Upper lobe of left lung (tissue), 6 donors: ENCODE results near the gene GRM5. TPM values are rescaled to one million over a fixed set of nuclear protein-coding genes. Genes with fewer than 3 reads are reported as not detected.

ENCODE experiments used
- ATAC-seq, 2 donors: fragments of 200-7000 bp; cut with Tn5 transposase; one replicate each; pipeline ENCODE4 v1.9.1; 2022; ENCODE audit warnings: mild to moderate bottlenecking in 2 of 2, moderate library complexity in 2 of 2; ENCODE audit not compliant: low FRiP score in 2 of 2
- DNase-seq, 2 donors: peaks; one replicate each; pipeline ENCODE4 v3.0.0-alpha.2; 2019 to 2020
- H3K27ac ChIP-seq, 4 donors: fragments of 200-600 bp; sonication (generic); one replicate each; pipeline ENCODE4 v1.5.1; 2016 to 2019
- H3K27me3 ChIP-seq, 4 donors: fragments of 200-600 bp; sonication (generic); one replicate each; pipeline ENCODE4 v1.5.1; 2017 to 2019
- H3K36me3 ChIP-seq, 4 donors: fragments of 200-600 bp; sonication (generic); one replicate each; pipeline ENCODE4 v1.5.1; 2016 to 2019
- H3K4me1 ChIP-seq, 4 donors: fragments of 200-600 bp; sonication (generic); one replicate each; pipeline ENCODE4 v1.5.1; 2018 to 2019
- H3K4me3 ChIP-seq, 4 donors: fragments of 200-600 bp; sonication (generic); one replicate each; pipeline ENCODE4 v1.5.1; 2017 to 2019; ENCODE audit warnings: mild to moderate bottlenecking in 2 of 4, moderate library complexity in 1 of 4
- H3K9me3 ChIP-seq, 4 donors: fragments of 200-600 bp; sonication (generic); one replicate each; pipeline ENCODE4 v1.5.1; 2018 to 2019
- EP300 ChIP-seq, 4 donors: sonication (generic); formaldehyde crosslinking; IDR thresholded peaks; one replicate each; pipeline ENCODE4 v1.5.1; 2017; ENCODE audit warnings: antibody characterized with exemption in 4 of 4, control low read depth in 2 of 4
- POLR2A ChIP-seq, 4 donors: fragments of 450-650 bp; IDR thresholded peaks; one replicate each; pipeline ENCODE4 v1.5.1; 2016 to 2017; ENCODE audit warnings: antibody characterized with exemption in 4 of 4, mild to moderate bottlenecking in 2 of 4
- POLR2AphosphoS5 ChIP-seq, 2 donors: sonication (generic); formaldehyde crosslinking; IDR thresholded peaks; one replicate each; pipeline ENCODE4 v1.5.1; 2017; ENCODE audit warnings: antibody characterized with exemption in 2 of 2
- WGBS, 2 donors: methylation state at CpG; one replicate each; pipeline ENCODE4 v1.1.5; 2017 to 2018; 5-methylcytosine and 5-hydroxymethylcytosine counted together
- small RNA-seq, 4 donors: library from RNA; depleted of rRNA; stranded (forward); fragments of <200 nt; gene quantifications; one replicate each; pipeline ENCODE3, GENCODE V24; 2016
- total RNA-seq, 6 donors: library from RNA; depleted of rRNA in 4 of 6; stranded (reverse); fragments of >200 nt in 4 of 6; gene quantifications; one replicate each; pipeline versions ENCODE4 v1.1.0 to v1.2.1, GENCODE V29; 2016 to 2021
- TF ChIP-seq, protein P1 (sequence below), 6 experiments: fragments of 450-650 bp in 4 of 6; fragments of 200-600 bp in 2 of 6; sonication (generic) in 2 of 6; IDR thresholded peaks; one replicate each; pipeline ENCODE4 v1.5.1; 2016 to 2019; ENCODE audit warnings: antibody characterized with exemption in 6 of 6
- donor health status: DM: no; HTN: no; CAD: no; lungs with moderate emphysema.
- donor health status: DM: no; HTN: yes; CAD: no; lungs with severe emphysema.

The GRM5 gene
- total RNA-seq, 6 donors from 2014 or later = 0.30 to 4.2 (median 0.32) TPM; not detected in 2

DNA sequence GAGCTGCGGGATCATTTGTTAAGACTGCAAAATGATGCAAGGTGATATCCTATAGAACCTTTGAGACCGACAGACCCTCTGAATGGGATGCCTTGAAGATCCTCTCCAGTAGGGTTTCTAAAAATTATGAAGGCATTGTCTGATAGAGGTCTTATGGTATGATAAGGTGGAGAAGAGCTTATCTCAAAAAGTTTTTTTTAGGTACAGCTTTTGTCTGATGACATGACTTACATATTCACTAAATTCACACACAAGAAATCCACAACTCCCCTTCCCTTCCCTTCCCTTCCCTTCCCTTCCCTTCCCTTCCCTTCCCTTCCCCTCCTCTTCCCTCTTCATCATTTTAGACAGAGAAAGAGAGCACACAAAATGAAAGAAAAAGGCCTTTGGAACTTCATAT lies 609.8 kb downstream of the GRM5 start:
- 93 to 96% methylated on average over 2 of the region's 2 CpGs for WGBS, 2 donors
- H3K36me3 ChIP-seq = no peaks in the 10 kb centered on the region
- H3K4me1 ChIP-seq = no peaks in the 10 kb centered on the region
- peaks cover 0 to 6% (median 0%) of the 10 kb centered on the region in 4 donors for H3K9me3 ChIP-seq
- no peaks in the 10 kb centered on the region for H3K27me3 ChIP-seq
- no peak overlapping the region for H3K4me3 ChIP-seq
- no peak overlapping the region for H3K27ac ChIP-seq
- DNase-seq (no peak), ATAC-seq (no peak)
- no peak for TF ChIP-seq POLR2A (IDR thresholded peaks at IDR 0.05)
- TF ChIP-seq, protein P1, sequence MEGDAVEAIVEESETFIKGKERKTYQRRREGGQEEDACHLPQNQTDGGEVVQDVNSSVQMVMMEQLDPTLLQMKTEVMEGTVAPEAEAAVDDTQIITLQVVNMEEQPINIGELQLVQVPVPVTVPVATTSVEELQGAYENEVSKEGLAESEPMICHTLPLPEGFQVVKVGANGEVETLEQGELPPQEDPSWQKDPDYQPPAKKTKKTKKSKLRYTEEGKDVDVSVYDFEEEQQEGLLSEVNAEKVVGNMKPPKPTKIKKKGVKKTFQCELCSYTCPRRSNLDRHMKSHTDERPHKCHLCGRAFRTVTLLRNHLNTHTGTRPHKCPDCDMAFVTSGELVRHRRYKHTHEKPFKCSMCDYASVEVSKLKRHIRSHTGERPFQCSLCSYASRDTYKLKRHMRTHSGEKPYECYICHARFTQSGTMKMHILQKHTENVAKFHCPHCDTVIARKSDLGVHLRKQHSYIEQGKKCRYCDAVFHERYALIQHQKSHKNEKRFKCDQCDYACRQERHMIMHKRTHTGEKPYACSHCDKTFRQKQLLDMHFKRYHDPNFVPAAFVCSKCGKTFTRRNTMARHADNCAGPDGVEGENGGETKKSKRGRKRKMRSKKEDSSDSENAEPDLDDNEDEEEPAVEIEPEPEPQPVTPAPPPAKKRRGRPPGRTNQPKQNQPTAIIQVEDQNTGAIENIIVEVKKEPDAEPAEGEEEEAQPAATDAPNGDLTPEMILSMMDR (IDR thresholded peaks at IDR 0.05) = no peak
- TF ChIP-seq POLR2AphosphoS5 (IDR thresholded peaks at IDR 0.05) = no peak
- TF ChIP-seq EP300 (IDR thresholded peaks at IDR 0.05) = no peak

DNA sequence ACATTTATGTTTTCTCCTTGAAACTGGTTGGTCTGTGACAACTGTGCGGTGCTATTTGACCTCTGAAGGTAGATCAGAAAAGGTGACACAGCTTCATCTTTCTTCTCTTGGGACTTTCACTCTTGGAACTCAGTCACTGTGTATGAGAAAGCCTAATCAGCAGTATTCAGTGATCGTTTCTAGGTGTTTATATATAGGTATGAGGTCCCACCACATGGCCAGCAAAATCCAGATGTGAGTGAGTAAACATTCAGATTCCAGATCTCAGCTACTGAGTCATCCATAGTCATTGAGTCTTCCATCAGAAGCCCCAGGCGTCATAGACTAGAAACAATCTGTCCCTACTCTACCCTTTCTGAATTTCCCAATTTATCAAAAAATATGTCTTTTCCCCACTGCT lies 610.9 kb downstream of the GRM5 start:
- peaks cover 0 to 6% (median 0%) of the 10 kb centered on the region in 4 donors for H3K9me3 ChIP-seq
- no peaks in the 10 kb centered on the region for H3K27me3 ChIP-seq
- 80 to 87% methylated on average over 3 of the region's 3 CpGs for WGBS, 2 donors
- TF ChIP-seq POLR2A (IDR thresholded peaks at IDR 0.05) (no peak), EP300 (IDR thresholded peaks at IDR 0.05) (no peak), POLR2AphosphoS5 (IDR thresholded peaks at IDR 0.05) (no peak)
- TF ChIP-seq, protein P1 (IDR thresholded peaks at IDR 0.05) = no peak
- H3K27ac ChIP-seq = no peak overlapping the region
- no peak overlapping the region for H3K4me3 ChIP-seq
- ATAC-seq (no peak), DNase-seq (no peak)
- H3K36me3 ChIP-seq = no peaks in the 10 kb centered on the region
- no peaks in the 10 kb centered on the region for H3K4me1 ChIP-seq

Small RNA genes within 50 kb of the gene (small RNA-seq; reads per million reads assigned to genes)
- 0 reads per million in 4 donors for gene RNU6-16P

Other genes with a start within 250 kb of the GRM5 start
- not detected for gene TYR, start 111.9 kb upstream of the GRM5 start, total RNA-seq